Measurements from ENCODE around the gene SLC25A25. TPM values are rescaled to one million over a fixed set of nuclear protein-coding genes. Genes with fewer than 3 reads are reported as not detected.

Gene SLC25A25
- total RNA-seq, 4 donors from 2014 or later: 23.4 to 29.7 (median 27.2) TPM

GRCh38 chr9:128045831-128046230, 22.2 kb upstream of the SLC25A25 start:
- Histone ChIP-seq H3K9me3 (no peaks in the 10 kb centered on the region), H3K36me3 (no peaks in the 10 kb centered on the region), H3K4me1 (peaks cover 0 to 30% (median 4%) of the 10 kb centered on the region in 4 donors), H3K27me3 (no peaks in the 10 kb centered on the region), H3K4me3 (no peak overlapping the region), H3K27ac (no peak overlapping the region)
- WGBS, 2 donors: 37% methylated on average over 1 of the region's 1 CpG
- DNase-seq (ENCODE audit: low spot score in 2 of 2): no peak
- TF ChIP-seq EP300 (IDR thresholded peaks at IDR 0.05): no peak
- TF ChIP-seq, protein P1, sequence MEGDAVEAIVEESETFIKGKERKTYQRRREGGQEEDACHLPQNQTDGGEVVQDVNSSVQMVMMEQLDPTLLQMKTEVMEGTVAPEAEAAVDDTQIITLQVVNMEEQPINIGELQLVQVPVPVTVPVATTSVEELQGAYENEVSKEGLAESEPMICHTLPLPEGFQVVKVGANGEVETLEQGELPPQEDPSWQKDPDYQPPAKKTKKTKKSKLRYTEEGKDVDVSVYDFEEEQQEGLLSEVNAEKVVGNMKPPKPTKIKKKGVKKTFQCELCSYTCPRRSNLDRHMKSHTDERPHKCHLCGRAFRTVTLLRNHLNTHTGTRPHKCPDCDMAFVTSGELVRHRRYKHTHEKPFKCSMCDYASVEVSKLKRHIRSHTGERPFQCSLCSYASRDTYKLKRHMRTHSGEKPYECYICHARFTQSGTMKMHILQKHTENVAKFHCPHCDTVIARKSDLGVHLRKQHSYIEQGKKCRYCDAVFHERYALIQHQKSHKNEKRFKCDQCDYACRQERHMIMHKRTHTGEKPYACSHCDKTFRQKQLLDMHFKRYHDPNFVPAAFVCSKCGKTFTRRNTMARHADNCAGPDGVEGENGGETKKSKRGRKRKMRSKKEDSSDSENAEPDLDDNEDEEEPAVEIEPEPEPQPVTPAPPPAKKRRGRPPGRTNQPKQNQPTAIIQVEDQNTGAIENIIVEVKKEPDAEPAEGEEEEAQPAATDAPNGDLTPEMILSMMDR (IDR thresholded peaks at IDR 0.05): no peak
- no peak for TF ChIP-seq POLR2A (IDR thresholded peaks at IDR 0.05)

- no peaks in the 10 kb centered on the region for H3K9me3 ChIP-seq
- TF ChIP-seq, protein P1 (IDR thresholded peaks at IDR 0.05): no peak
- TF ChIP-seq EP300 (IDR thresholded peaks at IDR 0.05) (no peak), POLR2A (IDR thresholded peaks at IDR 0.05) (no peak)
- H3K27ac ChIP-seq: no peak overlapping the region
- peaks cover 0 to 30% (median 4%) of the 10 kb centered on the region in 4 donors for H3K4me1 ChIP-seq
- no peaks in the 10 kb centered on the region for H3K36me3 ChIP-seq
- 65 to 72% methylated on average over 6 of the region's 6 CpGs for WGBS, 2 donors
- no peak overlapping the region for H3K4me3 ChIP-seq
- no peak for DNase-seq (ENCODE audit: low spot score in 2 of 2)
- no peaks in the 10 kb centered on the region for H3K27me3 ChIP-seq
These were observed 20.8 kb upstream of the SLC25A25 start for GRCh38 chr9:128047231-128047630.

DNA sequence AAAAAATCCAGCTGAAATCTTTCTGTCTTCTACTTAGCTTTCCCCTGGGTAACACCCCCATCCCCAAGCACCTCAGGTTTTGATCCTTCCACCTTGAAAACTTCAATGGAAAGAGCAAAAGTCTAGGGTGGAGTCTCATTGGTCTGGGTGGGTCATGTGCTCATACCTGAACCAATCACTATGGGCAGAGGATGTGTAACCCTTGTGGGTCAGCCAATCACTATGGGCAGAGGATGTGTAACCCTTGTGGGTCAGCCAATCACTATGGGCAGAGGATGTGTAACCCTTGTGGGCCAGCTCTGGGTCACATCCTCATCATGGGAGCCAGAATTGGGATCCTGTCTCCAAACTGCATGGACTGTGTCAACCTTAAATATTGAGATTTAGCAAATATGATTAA, 19.4 kb upstream of the SLC25A25 start:
- Histone ChIP-seq H3K27ac (no peak overlapping the region), H3K4me1 (peaks cover 0 to 24% (median 3%) of the 10 kb centered on the region in 4 donors), H3K4me3 (no peak overlapping the region), H3K36me3 (no peaks in the 10 kb centered on the region), H3K27me3 (no peaks in the 10 kb centered on the region), H3K9me3 (no peaks in the 10 kb centered on the region)
- TF ChIP-seq POLR2A (IDR thresholded peaks at IDR 0.05) (no peak), EP300 (IDR thresholded peaks at IDR 0.05) (no peak)
- TF ChIP-seq, protein P1 (IDR thresholded peaks at IDR 0.05): no peak
- no peak for DNase-seq (ENCODE audit: low spot score in 2 of 2)

DNA sequence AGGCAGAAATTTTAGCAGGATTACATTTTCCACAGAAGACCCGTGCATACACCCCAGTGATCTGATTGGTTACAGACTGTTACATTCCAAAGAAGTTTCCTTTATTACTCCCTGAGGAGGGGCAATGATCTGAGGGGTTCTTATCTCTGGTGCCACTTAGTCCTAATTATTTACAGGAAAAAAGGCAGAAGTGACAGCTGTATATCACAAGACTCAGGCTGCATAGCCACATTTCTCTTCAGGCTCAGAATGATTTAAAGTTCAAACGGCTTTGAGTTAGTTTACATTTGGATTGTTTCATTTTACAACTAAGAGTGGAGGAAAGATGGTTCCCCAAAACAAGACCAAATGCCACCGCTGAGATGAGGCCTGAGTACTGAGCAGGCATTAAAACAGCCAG, 18.2 kb upstream of the SLC25A25 start:
- Histone ChIP-seq H3K9me3 (no peaks in the 10 kb centered on the region), H3K4me3 (no peak overlapping the region), H3K27me3 (no peaks in the 10 kb centered on the region), H3K36me3 (no peaks in the 10 kb centered on the region), H3K4me1 (peaks cover 0 to 28% (median 3%) of the 10 kb centered on the region in 4 donors), H3K27ac (peak overlapping the region in 2 of 4 donors; percentile 1 to 67)
- TF ChIP-seq, protein P1 (IDR thresholded peaks at IDR 0.05): no peak
- no peak for TF ChIP-seq POLR2A (IDR thresholded peaks at IDR 0.05)
- no peak for TF ChIP-seq EP300 (IDR thresholded peaks at IDR 0.05)
- WGBS, 2 donors: 30 to 35% methylated on average over 3 of the region's 3 CpGs
- DNase-seq (ENCODE audit: low spot score in 2 of 2): no peak

GRCh38 chr9:128051932-128052709, 15.9 kb upstream of the SLC25A25 start:
- TF ChIP-seq POLR2A (IDR thresholded peaks at IDR 0.05): no peak
- no peak for TF ChIP-seq EP300 (IDR thresholded peaks at IDR 0.05)
- TF ChIP-seq, protein P1 (IDR thresholded peaks at IDR 0.05): no peak
- Histone ChIP-seq H3K4me3 (no peak overlapping the region), H3K9me3 (no peaks in the 10 kb centered on the region), H3K27me3 (no peaks in the 10 kb centered on the region), H3K36me3 (no peaks in the 10 kb centered on the region), H3K27ac (no peak overlapping the region), H3K4me1 (peaks cover 0 to 47% (median 23%) of the 10 kb centered on the region in 4 donors)
- no peak for DNase-seq (ENCODE audit: low spot score in 2 of 2)
- WGBS, 2 donors: 71 to 83% methylated on average over 15 of the region's 15 CpGs
